Ecto neural progenitor cell (in vitro differentiated cells): ENCODE measurements around the gene SWSAP1.
"Not testable (repeated sequence)": the region's sequence is repeated elsewhere in the genome, so short reads cannot be mapped to it uniquely, and the experiment has no call there.

Experiments
- DNase-seq: peaks from one replicate; pipeline ENCODE4 v3.0.0-alpha.2; 2018; ENCODE audit warnings: low spot score

Gene SWSAP1

DNA sequence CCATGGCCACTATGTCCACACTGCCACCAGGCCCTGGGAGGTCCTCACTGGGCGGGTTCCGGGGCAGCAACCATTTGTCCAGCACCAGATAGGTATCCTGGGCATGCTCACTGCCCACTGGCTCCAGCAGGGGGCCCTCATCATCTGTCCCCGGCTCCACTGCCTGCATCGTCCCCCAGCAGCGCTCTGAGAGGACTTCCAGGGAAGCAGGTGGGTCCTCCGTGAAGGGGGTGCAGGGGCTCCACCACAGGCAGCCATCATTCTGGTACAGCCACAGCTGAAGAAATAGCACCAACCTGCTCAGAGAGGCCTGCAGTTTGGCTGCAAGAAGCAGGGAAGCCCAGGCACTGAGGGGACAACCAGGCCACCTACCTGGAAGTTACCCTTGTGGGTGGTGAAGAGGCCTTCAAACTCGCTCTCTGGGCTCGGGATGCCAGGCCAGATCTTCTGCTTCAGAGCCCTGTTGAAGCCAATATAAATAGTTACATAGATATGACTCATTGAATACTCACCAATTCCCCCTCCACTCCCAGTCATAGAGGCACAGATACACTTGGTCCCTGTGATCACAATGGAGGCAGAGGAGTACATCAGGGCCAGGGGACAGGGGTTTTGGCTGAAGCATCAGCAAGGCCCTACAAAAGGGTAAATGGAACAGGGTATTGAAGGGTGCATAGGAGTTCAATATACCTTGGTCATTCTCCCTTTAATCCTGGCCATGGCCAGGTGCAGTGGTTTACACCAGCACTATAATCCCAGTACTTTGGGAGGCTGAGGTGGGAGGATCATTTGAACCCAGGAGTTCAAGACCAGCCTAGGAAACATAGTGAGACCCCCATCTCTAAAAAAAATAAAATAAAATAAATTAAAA lies 4.1 kb downstream of the SWSAP1 start:
- peak; percentile 84 for DNase-seq

DNA sequence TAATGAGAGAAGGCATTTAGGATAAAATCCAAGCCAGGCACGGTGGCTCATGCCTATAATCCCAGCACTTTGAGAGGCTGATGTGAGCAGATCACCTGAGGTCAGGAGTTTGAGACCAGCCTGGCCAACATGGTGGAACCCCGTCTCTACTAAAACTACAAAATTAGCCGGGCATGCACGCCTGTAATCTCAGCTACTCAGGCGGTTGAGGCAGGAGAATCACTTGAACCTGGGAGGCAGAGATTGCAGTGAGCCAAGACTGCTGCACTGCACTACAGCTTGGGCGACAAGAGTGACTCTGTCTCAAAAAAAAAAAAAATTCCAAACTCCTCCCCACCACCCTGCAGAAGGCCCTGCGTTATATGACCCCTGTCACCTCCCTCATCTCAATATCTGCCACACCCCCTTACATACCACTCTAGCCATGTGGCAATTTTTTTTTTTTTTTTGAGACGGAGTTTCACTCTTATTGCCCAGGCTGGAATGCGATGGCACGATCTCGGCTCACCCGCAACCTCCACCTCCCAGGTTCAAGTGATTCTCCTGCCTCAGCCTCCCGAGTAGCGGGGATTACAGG lies 4.9 kb downstream of the SWSAP1 start:
- not testable (repeated sequence) for DNase-seq

DNA sequence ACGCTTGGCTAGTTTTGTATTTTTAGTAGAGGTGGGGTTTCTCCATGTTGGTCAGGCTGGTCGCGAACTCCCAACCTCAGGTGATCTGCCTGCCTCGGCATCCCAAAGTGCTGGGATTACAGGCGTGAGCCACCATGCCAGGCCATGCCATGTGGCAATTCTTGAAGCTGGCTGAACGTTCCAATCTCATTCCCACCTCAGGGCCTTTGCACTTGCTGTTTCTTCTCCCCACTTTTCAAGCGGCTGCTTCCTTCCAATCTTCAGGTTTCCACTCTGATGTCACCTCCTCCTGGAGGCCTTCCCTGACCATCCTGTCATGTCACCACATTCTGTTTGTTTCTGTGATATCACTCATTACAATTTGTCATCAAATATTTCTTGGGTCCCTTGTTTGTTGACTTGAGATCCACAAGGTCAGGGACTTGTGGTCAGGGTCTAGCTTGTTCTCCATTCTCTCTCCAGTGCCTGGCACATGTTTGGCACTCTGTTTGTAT lies 5.4 kb downstream of the SWSAP1 start:
- DNase-seq: no peak

DNA sequence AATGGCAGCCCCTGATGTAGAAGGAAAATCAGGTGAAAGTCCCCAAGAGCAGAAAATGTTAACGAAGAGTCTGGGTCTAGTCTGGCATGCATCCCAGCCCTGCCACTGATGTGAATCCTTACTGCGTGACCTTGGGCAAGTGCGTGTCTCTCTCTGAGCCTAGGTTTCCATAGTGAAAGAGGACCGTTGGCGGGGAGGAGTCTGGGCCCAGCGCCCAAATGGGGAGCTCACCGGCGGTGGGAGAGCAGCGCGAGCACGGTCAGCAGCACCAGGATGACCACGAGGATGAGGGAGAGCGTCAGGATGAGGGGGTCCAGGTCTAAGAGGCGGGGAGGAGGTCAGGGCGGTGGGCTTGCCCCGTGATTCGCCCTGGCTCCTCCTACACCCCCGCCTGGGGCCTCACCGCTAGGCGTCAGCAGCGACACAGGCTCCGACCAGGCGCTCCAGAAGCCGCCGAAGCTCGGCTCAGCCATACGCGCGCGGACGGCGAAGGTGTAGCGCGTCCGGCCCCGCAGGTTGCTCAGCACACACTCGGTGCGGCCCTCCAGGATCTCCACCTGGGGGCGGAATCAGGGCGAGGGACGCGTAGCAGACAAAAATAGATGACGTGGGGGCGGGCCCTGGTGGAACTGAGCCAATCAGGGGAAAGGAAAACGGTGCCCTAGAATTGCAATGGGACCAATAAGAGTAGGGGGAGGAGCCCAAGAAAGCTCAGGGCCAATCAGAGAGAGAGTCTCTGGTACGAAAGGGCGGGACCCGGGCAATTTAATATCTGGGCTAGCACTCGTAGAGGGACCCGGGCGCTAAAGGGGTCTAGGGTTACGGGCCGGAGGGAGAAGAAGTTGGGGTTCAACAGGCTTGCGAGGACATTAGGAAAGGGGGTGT lies 6.4 kb downstream of the SWSAP1 start:
- peak; percentile 96 for DNase-seq

- DNase-seq: peak; percentile 74
Measured at GRCh38 chr19:11382898-11383705, 8.6 kb downstream of the SWSAP1 start.

GRCh38 chr19:11383706-11384048 lies 9.2 kb downstream of the SWSAP1 start:
- no peak for DNase-seq

DNA sequence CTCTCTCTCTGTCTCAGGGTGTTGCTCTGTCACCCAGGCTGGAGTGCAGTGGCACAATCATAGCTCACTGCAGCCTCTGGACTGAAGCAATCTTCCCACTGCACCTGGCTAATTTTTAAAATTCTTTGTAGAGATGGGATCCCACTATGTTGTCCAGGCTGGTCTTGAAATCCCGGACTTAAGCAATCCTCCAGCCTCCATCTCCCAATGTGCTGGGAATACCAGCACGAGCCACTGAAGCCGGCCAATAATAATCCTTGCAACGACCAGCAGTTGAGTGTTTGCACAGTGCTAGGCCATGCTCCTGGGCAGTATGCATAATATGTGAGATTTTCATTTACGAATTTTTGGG lies 10.3 kb downstream of the SWSAP1 start:
- DNase-seq: no peak

DNA sequence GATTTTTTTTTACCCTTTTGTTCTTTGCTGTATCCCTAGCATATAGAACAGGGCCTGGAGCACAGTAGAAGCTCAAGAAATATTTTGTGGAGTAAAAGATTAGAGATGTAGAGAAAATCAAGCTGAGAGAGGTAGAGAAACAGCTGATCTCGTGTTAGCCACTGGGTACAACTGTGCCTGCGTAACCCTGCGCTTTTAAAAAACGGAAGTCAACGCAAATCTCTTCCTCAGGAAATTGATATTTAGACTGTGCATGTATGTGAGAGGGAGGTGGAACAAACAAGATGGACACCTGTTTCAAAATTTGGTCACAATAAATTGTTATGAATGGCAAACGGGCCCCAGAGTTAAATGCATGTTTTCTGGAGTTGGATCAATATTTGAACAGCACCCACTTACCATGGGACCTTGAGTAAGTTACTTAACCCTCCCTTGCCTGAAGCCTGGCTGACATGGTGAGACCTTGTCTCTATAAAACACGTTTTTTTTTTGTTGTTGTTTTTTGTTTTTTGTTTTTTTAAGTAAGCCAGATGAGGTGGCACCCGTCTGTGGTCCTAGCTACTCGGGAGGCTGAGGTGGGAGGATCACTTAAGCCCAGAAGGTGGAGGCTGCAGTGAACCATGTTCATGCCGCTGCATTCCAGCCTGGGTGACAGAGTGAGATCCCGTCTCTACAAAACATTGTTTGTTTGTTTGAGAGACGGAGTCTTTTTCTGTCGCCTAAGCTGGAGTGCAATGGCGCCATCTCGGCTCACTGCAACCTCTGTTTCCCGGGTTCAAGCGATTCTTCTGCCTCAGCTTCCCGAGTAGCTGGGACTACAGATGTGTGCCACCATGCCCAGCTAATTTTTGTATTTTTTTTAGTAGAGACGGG lies 12.9 kb downstream of the SWSAP1 start:
- no peak for DNase-seq

DNA sequence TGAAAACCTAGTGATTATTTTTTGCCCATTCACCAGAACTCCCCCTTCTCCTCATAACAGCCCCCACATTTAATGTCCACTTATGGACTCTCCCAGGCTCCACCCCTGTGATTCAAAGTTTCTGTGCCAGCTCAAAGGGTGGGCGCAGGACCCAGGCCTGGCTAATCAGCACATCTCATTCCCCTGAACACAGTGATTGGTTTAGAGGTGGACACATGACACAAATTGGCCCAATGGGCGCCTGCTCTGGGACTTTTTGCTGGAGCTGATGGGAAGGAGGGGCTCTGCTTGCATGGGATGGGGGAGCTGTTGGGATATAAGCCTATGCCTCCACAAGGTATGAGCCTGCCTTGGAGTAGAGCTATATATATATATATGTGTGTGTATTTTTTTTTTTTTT lies 15.9 kb downstream of the SWSAP1 start:
- DNase-seq: no peak

DNA sequence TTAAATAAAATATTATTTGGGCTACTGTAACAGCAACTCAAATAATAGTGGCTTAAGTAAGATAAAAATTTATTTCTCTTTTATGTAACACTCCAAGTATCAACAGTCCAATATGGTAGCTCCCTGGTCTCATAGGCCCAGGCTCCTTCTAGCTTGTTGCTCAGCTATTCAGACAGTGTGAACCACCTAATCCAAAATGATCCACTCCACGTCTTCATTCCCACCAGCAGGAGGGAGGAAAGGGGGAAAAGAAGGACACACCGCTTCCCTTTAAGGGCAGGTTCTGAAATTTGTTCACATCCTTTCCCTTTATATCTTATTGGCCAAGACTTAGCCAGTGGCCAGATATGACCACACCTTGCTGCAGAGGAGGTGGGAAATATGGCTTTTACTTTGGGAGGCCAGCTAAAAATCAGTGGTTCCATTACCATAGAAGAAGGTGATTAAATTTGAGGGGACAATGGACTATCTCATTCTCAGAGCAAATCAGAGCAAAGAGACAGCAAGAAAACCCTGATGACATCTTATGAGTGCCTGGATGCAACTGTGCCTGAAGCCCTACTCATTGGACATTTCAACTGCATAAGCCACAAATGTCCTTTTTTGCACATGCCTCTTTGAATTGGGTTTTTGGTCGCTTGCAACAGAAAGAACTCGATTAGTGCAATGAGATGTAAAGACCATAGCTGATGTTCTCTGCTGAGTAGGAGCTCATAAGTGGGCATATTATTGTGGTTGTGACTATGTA lies 16.6 kb downstream of the SWSAP1 start:
- DNase-seq: no peak

DNA sequence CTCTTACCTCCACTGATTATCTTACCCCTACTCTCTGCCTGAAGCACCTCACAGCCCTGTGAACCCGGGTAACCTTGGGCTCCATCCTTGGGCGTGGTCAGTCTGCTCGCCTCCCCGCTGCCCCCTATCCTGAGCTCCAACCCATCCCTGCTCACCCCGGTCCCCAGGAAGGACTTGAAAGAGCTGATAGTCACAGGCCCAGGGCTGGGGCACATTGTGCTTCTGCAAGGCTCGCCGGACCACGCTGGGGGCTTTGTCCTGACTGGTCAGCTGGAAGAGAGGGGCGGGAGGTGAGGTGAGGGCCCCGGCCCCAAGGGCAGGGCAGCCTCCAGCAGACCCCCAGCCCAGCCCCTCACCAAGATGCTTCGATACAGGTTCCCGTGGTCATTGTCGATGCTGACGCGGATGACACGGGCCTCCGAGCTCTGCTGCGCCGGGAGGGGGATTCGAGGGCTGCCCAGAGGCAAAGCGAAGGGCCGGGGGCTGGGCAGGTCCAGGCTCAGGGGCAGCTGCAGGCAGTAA lies 22.7 kb downstream of the SWSAP1 start:
- no peak for DNase-seq

DNA sequence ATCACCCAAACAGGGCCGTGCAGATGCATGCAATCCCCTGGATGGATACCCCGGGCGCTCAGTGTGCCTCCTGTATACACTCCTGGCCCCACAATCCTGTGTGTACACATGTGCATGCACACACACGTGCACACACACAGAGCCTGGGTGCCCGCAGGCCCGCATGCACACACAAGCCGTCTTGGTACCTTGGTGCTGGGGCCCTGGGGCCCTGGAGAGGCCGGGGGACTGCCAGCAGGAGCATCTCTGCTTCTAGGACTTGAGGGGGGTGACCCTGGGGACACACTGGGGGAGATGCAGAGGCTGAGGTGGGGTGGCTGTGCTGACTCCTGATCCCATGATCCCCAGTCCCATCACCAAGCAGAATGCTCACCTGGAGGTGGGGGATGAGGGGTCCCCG lies 25.2 kb downstream of the SWSAP1 start:
- no peak for DNase-seq

- DNase-seq: no peak
Measured at GRCh38 chr19:11400798-11401197, 26.3 kb downstream of the SWSAP1 start.

- no peak for DNase-seq
Measured at GRCh38 chr19:11401808-11402543, 27.5 kb downstream of the SWSAP1 start.

- DNase-seq: no peak
Measured at GRCh38 chr19:11404588-11405222, 30.2 kb downstream of the SWSAP1 start.

DNA sequence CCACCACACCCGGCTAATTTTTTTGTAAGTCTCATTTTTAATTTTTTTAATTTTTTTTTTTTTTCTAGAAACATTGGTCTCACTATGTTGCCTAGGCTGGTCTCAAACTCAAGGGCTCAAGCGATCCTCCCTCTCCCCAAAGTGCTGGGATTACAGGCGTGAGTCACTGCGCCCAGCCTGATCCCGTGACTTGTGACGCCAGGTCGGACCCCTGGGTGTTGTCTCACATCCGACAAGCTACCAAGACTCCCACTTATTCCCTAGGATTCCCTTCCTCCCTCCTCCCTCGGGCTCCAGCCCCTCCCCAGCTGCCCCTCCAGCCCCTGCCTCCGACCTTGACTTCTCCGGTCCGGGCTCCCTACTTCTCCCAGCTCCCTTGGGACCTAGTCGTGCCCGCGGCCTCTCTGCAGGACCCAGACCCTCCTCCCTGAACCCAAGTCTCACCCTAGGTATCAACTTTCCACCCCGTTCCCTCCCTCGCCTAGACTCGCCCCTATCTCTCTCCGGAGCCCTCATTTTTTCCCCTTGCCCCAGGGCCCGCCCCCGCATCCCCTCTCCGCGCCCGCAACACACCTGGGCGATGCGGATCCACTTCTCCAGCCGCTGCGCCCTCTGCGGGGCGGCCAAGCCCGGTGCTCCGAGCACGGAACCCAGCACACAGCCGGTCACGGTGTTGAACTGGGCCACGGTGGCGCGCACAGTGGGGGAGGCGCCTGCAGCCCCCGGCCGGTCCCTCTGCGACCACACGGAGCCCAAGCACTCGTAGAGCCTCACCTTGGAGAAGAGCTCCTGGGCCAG lies 31.6 kb downstream of the SWSAP1 start:
- DNase-seq: peak; percentile 52

GRCh38 chr19:11406703-11407236 lies 32.3 kb downstream of the SWSAP1 start:
- not testable (repeated sequence) for DNase-seq

GRCh38 chr19:11408591-11408990 lies 34.1 kb downstream of the SWSAP1 start:
- no peak for DNase-seq
